ENCODE data around the gene LDLRAD2.

- no peak for TF ChIP-seq CTCF (conservative IDR thresholded peaks at IDR 0.05 in 1 of 2, IDR thresholded peaks at IDR 0.05 in 1 of 2; ENCODE audit: extremely low read depth in 1 of 2, insufficient read depth in 1 of 2, low read depth in 1 of 2, low read length in 2 of 2)
- TF ChIP-seq EZH2 (IDR thresholded peaks at IDR 0.05; ENCODE audit: borderline replicate concordance, low read length): no peak
Measured at GRCh38 chr1:21766210-21766609, 45.9 kb upstream of the LDLRAD2 start.
